Ishikawa (cell line): Measurements from ENCODE around the gene ACAT1.

ENCODE experiments used
- CEBPB ChIP-seq: IDR thresholded peaks from 2 replicates; pipeline ENCODE4 v1.6.1; 2012
- CREB1 ChIP-seq: IDR thresholded peaks from 2 replicates; pipeline ENCODE4 v1.6.1; 2012; ENCODE audit warnings: low read depth
- EGR1 ChIP-seq: IDR thresholded peaks from 2 replicates; pipeline ENCODE4 v1.6.1; 2012
- EP300 ChIP-seq: IDR thresholded peaks from 2 replicates; pipeline ENCODE4 v1.6.1; 2012; ENCODE audit warnings: borderline replicate concordance
- FOXM1 ChIP-seq: IDR thresholded peaks from 2 replicates; pipeline ENCODE4 v1.6.1; 2012; ENCODE audit warnings: low read depth, borderline replicate concordance
- NFIC ChIP-seq: IDR thresholded peaks from 2 replicates; pipeline ENCODE4 v1.6.1; 2012
- RAD21 ChIP-seq: IDR thresholded peaks from 2 replicates; pipeline ENCODE4 v1.6.1; 2012; ENCODE audit warnings: low read depth
- TAF1 ChIP-seq: IDR thresholded peaks from 2 replicates; pipeline ENCODE4 v1.6.1; 2012; ENCODE audit warnings: low read depth, mild to moderate bottlenecking
- TCF12 ChIP-seq: IDR thresholded peaks from 2 replicates; pipeline ENCODE4 v1.6.1; 2012; ENCODE audit warnings: low read depth
- TEAD4 ChIP-seq: IDR thresholded peaks from 2 replicates; pipeline ENCODE4 v1.6.1; 2012
- YY1 ChIP-seq: IDR thresholded peaks from 2 replicates; pipeline ENCODE4 v1.6.1; 2012; ENCODE audit warnings: low read depth
- ZBTB7A ChIP-seq: IDR thresholded peaks from 2 replicates; pipeline ENCODE4 v1.6.1; 2012; ENCODE audit warnings: low read depth
- TF ChIP-seq, protein P1 (sequence below): IDR thresholded peaks from 2 replicates; pipeline ENCODE4 v1.6.1; 2012
- TF ChIP-seq, protein P2 (sequence below): IDR thresholded peaks from 2 replicates; pipeline ENCODE4 v1.6.1; 2012
- TF ChIP-seq, protein P3 (sequence below): IDR thresholded peaks from 2 replicates; pipeline ENCODE4 v1.6.1; 2012; ENCODE audit warnings: low read depth, mild to moderate bottlenecking

Gene ACAT1

DNA sequence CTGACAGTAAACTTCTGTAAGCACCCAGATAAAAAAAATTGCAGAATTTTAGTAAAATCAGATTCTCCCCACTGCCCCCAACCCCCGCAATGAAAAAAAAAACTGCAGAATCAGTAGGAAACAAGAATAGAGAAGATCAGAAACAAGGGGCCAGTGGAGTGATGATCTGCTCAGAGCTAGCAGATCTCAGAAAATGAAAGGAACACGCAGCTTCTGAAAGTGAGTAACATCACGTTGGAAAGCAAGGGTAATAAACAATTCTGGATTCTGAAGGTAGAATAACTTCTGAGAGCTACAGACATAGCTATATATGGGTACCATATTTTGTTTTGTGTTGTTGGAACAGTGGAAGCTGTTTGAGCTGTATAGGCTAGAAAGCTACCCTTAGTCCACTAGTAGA lies 23.2 kb downstream of the ACAT1 start:
- TF ChIP-seq CEBPB = no peak

DNA sequence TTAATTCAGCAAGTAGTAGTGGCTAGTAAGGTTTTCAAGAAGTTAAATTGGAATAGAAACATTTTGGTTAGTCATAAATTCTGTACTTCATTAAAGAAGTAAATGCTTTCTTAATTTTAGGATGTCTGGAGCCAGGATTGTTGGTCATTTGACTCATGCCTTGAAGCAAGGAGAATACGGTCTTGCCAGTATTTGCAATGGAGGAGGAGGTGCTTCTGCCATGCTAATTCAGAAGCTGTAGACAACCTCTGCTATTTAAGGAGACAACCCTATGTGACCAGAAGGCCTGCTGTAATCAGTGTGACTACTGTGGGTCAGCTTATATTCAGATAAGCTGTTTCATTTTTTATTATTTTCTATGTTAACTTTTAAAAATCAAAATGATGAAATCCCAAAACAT lies 25.8 kb downstream of the ACAT1 start:
- TF ChIP-seq CREB1 = no peak
- TF ChIP-seq, protein P1, sequence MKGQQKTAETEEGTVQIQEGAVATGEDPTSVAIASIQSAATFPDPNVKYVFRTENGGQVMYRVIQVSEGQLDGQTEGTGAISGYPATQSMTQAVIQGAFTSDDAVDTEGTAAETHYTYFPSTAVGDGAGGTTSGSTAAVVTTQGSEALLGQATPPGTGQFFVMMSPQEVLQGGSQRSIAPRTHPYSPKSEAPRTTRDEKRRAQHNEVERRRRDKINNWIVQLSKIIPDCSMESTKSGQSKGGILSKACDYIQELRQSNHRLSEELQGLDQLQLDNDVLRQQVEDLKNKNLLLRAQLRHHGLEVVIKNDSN = no peak
- TF ChIP-seq ZBTB7A = no peak
- TF ChIP-seq RAD21 = no peak
- no peak for TF ChIP-seq TAF1
- TF ChIP-seq FOXM1 = no peak
- TF ChIP-seq EP300 = no peak
- TF ChIP-seq, protein P2, sequence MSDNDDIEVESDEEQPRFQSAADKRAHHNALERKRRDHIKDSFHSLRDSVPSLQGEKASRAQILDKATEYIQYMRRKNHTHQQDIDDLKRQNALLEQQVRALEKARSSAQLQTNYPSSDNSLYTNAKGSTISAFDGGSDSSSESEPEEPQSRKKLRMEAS = no peak
- TF ChIP-seq, protein P3, sequence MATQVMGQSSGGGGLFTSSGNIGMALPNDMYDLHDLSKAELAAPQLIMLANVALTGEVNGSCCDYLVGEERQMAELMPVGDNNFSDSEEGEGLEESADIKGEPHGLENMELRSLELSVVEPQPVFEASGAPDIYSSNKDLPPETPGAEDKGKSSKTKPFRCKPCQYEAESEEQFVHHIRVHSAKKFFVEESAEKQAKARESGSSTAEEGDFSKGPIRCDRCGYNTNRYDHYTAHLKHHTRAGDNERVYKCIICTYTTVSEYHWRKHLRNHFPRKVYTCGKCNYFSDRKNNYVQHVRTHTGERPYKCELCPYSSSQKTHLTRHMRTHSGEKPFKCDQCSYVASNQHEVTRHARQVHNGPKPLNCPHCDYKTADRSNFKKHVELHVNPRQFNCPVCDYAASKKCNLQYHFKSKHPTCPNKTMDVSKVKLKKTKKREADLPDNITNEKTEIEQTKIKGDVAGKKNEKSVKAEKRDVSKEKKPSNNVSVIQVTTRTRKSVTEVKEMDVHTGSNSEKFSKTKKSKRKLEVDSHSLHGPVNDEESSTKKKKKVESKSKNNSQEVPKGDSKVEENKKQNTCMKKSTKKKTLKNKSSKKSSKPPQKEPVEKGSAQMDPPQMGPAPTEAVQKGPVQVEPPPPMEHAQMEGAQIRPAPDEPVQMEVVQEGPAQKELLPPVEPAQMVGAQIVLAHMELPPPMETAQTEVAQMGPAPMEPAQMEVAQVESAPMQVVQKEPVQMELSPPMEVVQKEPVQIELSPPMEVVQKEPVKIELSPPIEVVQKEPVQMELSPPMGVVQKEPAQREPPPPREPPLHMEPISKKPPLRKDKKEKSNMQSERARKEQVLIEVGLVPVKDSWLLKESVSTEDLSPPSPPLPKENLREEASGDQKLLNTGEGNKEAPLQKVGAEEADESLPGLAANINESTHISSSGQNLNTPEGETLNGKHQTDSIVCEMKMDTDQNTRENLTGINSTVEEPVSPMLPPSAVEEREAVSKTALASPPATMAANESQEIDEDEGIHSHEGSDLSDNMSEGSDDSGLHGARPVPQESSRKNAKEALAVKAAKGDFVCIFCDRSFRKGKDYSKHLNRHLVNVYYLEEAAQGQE = no peak
- no peak for TF ChIP-seq NFIC
- TF ChIP-seq YY1 = no peak
- no peak for TF ChIP-seq TEAD4
- no peak for TF ChIP-seq TCF12
- no peak for TF ChIP-seq CEBPB
- TF ChIP-seq EGR1 = no peak

DNA sequence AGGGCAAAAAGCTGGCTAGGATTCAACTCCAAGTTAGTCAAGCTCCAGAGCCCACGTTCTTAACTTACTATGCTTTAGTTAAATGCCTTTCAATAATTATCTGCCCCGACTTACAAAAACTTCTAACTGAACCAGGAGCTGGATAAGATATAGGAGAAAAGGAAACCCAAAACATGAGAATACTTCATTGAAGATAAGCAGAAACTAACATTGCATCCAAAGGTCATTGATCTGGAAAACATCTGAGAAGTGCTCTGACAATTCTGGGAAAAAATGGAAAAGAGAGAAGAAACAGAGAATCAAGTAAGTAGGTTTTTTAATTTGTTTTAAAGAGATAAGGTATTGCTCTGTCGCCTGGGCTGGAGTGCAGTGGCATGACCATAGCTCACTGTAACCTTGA lies 27.2 kb downstream of the ACAT1 start:
- TF ChIP-seq YY1 (no peak), CEBPB (no peak), TCF12 (no peak), TAF1 (no peak), TEAD4 (no peak)

DNA sequence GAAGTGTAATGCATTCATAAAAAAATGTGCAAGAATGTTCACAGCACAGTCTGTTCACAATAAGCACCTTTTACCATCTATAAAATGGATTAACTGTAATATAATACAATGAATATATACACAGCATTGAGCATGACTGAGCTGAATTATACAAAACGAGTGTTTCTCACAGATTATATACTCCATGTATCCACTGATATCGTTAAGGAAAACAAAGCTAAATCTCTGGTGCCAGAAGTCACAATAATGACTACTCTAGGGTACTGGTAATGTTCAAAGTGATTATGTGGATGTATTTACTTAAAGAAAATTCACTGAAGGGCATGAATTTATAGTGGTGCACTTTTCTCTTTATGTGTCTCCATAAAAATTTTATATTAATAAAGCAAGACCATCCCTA lies 33.2 kb downstream of the ACAT1 start:
- TF ChIP-seq, protein P1 = no peak
- TF ChIP-seq NFIC = no peak
- TF ChIP-seq CREB1 = no peak
- TF ChIP-seq TCF12 = no peak
- TF ChIP-seq EGR1 = no peak

DNA sequence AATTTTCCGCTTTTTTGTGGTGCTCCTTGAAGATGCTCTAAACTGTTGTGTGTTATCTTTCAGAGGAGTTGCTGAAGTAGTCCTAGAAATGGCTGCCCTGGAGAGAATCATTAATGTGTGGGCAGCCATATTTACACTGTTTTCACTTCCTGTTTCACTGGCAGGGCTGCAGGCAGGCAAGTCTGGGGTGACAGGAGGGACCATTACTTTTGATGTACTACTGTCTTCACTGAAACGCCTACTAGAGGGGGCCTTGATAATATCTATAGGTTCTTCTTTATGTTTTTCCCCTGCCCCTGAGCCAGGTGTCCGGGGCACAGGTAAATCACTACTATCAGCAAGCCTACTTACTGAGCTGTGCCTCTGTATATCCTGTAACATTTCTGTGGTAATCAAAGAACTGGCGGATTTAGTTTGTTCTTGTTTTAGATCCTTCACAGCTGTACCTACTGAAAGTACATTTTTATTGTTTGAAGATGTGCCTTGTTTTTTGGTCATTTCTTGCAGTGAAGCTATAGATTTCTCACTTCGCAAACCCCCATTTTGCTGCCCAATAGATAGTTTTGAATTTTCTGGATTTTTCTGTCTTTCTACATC lies 39.7 kb downstream of the ACAT1 start:
- no peak for TF ChIP-seq ZBTB7A
- TF ChIP-seq NFIC = no peak

GRCh38 chr11:108167624-108168023 lies 46.3 kb downstream of the ACAT1 start:
- TF ChIP-seq TEAD4 = no peak
- no peak for TF ChIP-seq ZBTB7A
- no peak for TF ChIP-seq NFIC
- no peak for TF ChIP-seq TAF1
- TF ChIP-seq, protein P3 = no peak
- no peak for TF ChIP-seq CEBPB
- TF ChIP-seq FOXM1 = no peak
- TF ChIP-seq, protein P2 = no peak
- TF ChIP-seq, protein P1 = no peak
- no peak for TF ChIP-seq RAD21
- no peak for TF ChIP-seq EGR1
- TF ChIP-seq EP300 = no peak
- no peak for TF ChIP-seq CREB1
- no peak for TF ChIP-seq YY1
- TF ChIP-seq TCF12 = no peak
